NCI-H187 treated with DMSO at 0.1 percent for 48 hours (cell line): ENCODE results near the gene KDM1B.
A peak's percentile ranks its signal among the peaks of the same experiment; 100 is the strongest.

Experiments
- DNase-seq: peaks from one replicate; lab custom pipeline; 2025; lab: John Stamatoyannopoulos, UW

KDM1B gene

GRCh38 chr6:18263418-18264218 lies 108.4 kb downstream of the KDM1B start:
- DNase-seq = no peak

- DNase-seq = peak; percentile 34
These were observed 109.1 kb downstream of the KDM1B start, which contains the start of gene DEK for GRCh38 chr6:18264219-18264922. Gene DEK, minus strand, starts transcription at chr6:18264530. Its CDS starts 543 bp downstream, at chr6:18263987.

- DNase-seq = no peak
These were observed 109.7 kb downstream of the KDM1B start for GRCh38 chr6:18264923-18265377.

GRCh38 chr6:18265787-18266522 lies 110.7 kb downstream of the KDM1B start:
- DNase-seq = no peak

GRCh38 chr6:18266523-18266912 lies 111.3 kb downstream of the KDM1B start:
- DNase-seq = no peak

GRCh38 chr6:18268066-18268465 lies 112.8 kb downstream of the KDM1B start:
- DNase-seq = no peak

GRCh38 chr6:18269253-18269652 lies 114.0 kb downstream of the KDM1B start:
- DNase-seq = no peak

GRCh38 chr6:18269717-18270116 lies 114.5 kb downstream of the KDM1B start:
- no peak for DNase-seq

GRCh38 chr6:18270216-18270615 lies 115.0 kb downstream of the KDM1B start:
- DNase-seq = no peak
